WI38 (cell line): ENCODE measurements around the gene GRIK3.

Source experiments
- H3K4me3 ChIP-seq: 2 replicates; pipeline ENCODE4 v1.5.1; 2011; ENCODE audit warnings: low read depth, mild to moderate bottlenecking, control low read depth, low read length
- CTCF ChIP-seq: IDR thresholded peaks from 2 replicates; pipeline ENCODE4 v1.5.1; 2012; ENCODE audit warnings: low read depth, mild to moderate bottlenecking, control low read depth, low read length

The GRIK3 gene

DNA sequence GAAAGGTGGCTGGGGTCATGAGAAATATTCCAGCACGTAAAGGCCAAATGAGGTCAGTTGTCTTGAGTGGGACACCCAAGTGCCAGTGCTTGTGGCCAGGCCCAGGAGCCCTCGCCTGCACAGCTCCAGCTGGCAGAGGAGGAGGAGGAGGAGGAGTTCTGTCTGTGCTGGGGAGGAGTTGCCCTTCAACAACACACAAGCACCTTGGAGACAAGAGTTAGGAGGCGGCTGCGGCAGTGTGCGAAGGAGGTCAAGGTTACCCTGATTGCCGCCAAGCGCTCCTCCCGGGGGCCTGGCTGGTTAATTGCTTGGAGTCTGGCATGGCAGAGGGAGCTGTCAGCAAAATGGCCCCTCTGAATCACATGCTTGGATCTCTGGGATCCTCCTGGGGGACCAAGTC lies 45.1 kb downstream of the GRIK3 start:
- H3K4me3 ChIP-seq = no peak overlapping the region
- no peak for TF ChIP-seq CTCF

- no peak for TF ChIP-seq CTCF
- H3K4me3 ChIP-seq = no peak overlapping the region
Measured at GRCh38 chr1:36988741-36989193, 45.5 kb downstream of the GRIK3 start.

DNA sequence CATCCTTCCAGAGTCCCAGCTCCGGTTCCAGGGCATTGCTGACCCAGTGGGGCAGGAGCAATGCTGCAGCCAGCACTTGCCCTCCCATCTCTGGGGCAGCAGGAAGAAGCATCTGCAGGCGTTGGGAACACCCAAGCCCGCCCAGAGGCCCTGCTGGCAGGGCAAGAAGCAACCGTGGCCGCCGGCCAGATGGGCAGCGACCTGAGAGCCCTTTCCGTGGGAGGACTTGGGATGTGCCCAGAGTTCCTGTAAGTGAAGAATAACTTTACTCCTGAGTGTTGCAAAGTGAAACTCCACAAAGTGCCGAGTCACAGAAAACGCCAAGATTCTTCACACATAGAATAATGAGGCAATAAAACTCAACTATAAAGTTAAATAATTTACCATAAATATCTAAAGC lies 46.0 kb downstream of the GRIK3 start:
- no peak for TF ChIP-seq CTCF
- no peak overlapping the region for H3K4me3 ChIP-seq

GRCh38 chr1:36987276-36987675 lies 47.0 kb downstream of the GRIK3 start:
- no peak overlapping the region for H3K4me3 ChIP-seq
- TF ChIP-seq CTCF = no peak

DNA sequence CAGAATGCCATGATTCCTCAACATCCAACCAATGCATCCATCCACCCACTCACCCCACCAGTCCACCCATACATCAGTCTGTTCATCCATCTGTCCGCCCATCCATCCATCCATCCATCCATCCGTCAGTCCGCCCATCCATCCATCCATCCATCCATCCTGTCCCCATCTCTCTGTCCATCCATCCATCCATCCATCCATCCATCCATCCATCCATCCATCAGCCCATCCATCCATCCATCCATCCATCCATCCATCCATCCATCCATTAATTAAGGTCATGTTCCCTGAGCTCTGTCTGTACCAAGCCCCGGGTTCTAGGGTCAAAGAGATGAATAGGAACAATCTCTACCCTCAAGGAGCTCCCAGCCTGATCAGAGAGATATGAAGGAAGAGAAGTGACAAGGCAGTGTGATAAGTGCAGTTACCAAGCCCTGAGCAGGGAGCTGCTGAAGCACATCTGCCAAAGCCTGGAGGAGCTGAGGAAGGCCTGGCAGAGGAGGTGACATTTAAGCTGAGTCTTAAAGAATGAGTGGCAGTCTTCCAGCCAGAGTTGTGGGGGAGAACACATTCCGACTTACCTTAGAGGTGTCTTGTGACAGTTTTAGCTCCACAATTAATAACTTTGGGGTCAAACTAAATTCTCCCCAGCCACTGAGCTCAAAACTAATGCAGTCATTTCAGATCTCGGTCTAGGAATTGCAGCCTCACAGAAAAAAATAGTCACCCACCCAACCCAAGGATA lies 47.9 kb downstream of the GRIK3 start:
- H3K4me3 ChIP-seq = no peak overlapping the region
- TF ChIP-seq CTCF = no peak

DNA sequence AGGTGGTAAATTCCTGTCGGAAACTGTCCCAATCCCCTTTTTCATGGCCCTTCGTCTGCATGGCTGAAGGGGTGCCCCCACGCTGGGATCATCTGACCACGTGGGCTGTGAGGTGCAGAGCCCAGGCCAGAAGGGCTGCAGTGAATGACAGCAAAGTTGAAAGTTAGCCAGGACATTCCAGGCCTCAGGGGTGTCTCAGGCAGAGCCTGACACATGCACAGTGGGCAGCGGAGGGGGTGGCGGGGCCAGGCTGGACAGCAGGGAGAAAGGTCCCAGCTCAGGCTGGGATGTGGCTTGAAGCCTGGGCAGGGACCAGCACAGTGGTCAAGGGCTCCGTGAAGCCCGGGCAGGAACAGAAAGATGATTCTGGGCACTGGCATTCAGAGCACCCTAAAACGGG lies 49.6 kb downstream of the GRIK3 start:
- no peak overlapping the region for H3K4me3 ChIP-seq
- no peak for TF ChIP-seq CTCF

- no peak for TF ChIP-seq CTCF
- H3K4me3 ChIP-seq = no peak overlapping the region
Measured at GRCh38 chr1:36984026-36984425, 50.3 kb downstream of the GRIK3 start.
